Ishikawa (cell line): ENCODE measurements around the gene IL11RA.

Experiments
- CEBPB ChIP-seq: IDR thresholded peaks from 2 replicates; pipeline ENCODE4 v1.6.1; 2012
- CREB1 ChIP-seq: IDR thresholded peaks from 2 replicates; pipeline ENCODE4 v1.6.1; 2012; ENCODE audit warnings: low read depth
- EGR1 ChIP-seq: IDR thresholded peaks from 2 replicates; pipeline ENCODE4 v1.6.1; 2012
- EP300 ChIP-seq: IDR thresholded peaks from 2 replicates; pipeline ENCODE4 v1.6.1; 2012; ENCODE audit warnings: borderline replicate concordance
- FOXM1 ChIP-seq: IDR thresholded peaks from 2 replicates; pipeline ENCODE4 v1.6.1; 2012; ENCODE audit warnings: low read depth, borderline replicate concordance
- NFIC ChIP-seq: IDR thresholded peaks from 2 replicates; pipeline ENCODE4 v1.6.1; 2012
- RAD21 ChIP-seq: IDR thresholded peaks from 2 replicates; pipeline ENCODE4 v1.6.1; 2012; ENCODE audit warnings: low read depth
- REST ChIP-seq: IDR thresholded peaks from 2 replicates; pipeline ENCODE4 v1.6.1; 2012; ENCODE audit warnings: low read depth, mild to moderate bottlenecking
- TAF1 ChIP-seq: IDR thresholded peaks from 2 replicates; pipeline ENCODE4 v1.6.1; 2012; ENCODE audit warnings: low read depth, mild to moderate bottlenecking
- TCF12 ChIP-seq: IDR thresholded peaks from 2 replicates; pipeline ENCODE4 v1.6.1; 2012; ENCODE audit warnings: low read depth
- TEAD4 ChIP-seq: IDR thresholded peaks from 2 replicates; pipeline ENCODE4 v1.6.1; 2012
- USF1 ChIP-seq: IDR thresholded peaks from 2 replicates; pipeline ENCODE4 v1.6.1; 2012
- YY1 ChIP-seq: IDR thresholded peaks from 2 replicates; pipeline ENCODE4 v1.6.1; 2012; ENCODE audit warnings: low read depth
- ZBTB7A ChIP-seq: IDR thresholded peaks from 2 replicates; pipeline ENCODE4 v1.6.1; 2012; ENCODE audit warnings: low read depth
- TF ChIP-seq, protein P1 (sequence below): IDR thresholded peaks from 2 replicates; pipeline ENCODE4 v1.6.1; 2012

The IL11RA gene

GRCh38 chr9:34651876-34652601 lies at the start of gene IL11RA:
IL11RA (plus strand) TSS chr9:34652185; CDS start chr9:34655218, 3,033 bp downstream.
- no peak for TF ChIP-seq USF1
- 0 out of 2 replicates have a peak, but pooled peaks have one; percentile 56 for TF ChIP-seq EGR1
- no peak for TF ChIP-seq FOXM1
- TF ChIP-seq RAD21, result no peak
- no peak for TF ChIP-seq ZBTB7A
- TF ChIP-seq CREB1, result 0 out of 2 replicates have a peak, but pooled peaks have one; percentile 16
- TF ChIP-seq TAF1, result peak; percentile 71; the same call in 1 of the 2 replicates
- no peak for TF ChIP-seq CEBPB
- TF ChIP-seq REST, result no peak
- TF ChIP-seq TCF12, result no peak
- 0 out of 2 replicates have a peak, but pooled peaks have one; percentile 17 for TF ChIP-seq TEAD4
- TF ChIP-seq EP300, result no peak
- TF ChIP-seq, protein P1, sequence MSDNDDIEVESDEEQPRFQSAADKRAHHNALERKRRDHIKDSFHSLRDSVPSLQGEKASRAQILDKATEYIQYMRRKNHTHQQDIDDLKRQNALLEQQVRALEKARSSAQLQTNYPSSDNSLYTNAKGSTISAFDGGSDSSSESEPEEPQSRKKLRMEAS, result peak; percentile 50; the same call in 1 of the 2 replicates
- TF ChIP-seq NFIC, result peak; percentile 70
- no peak for TF ChIP-seq YY1

GRCh38 chr9:34603610-34604231 lies 48.3 kb upstream of the IL11RA start:
- TF ChIP-seq EP300 (no peak), RAD21 (peak; percentile 98)

GRCh38 chr9:34606190-34606589 lies 45.8 kb upstream of the IL11RA start:
- TF ChIP-seq CEBPB, result no peak
- TF ChIP-seq EP300, result no peak
- TF ChIP-seq TCF12, result no peak
- TF ChIP-seq USF1, result no peak
- TF ChIP-seq YY1, result no peak
- TF ChIP-seq TEAD4, result no peak
- no peak for TF ChIP-seq RAD21
- no peak for TF ChIP-seq EGR1

DNA sequence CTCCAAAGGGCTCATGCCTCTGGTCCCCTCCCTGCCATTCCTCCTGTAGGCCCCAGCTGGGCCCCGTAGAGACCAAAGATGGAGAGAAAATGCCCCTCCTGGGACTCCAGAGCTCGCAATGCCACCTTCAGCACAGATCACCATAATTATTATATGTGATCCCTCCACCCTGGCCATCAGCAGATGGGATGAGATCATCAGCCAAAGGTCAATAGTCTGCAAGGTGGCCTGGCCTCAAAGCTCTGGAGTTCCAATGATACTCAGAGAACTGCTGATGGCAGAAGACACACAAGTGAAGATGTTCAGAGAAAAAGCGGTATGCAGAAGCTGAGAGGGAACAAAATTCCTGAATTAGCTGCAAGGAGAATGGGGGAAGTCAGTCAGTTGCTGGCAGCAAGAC lies 45.1 kb upstream of the IL11RA start:
- no peak for TF ChIP-seq TCF12
- no peak for TF ChIP-seq USF1
- TF ChIP-seq CEBPB, result no peak
- no peak for TF ChIP-seq NFIC
- no peak for TF ChIP-seq EGR1
- TF ChIP-seq, protein P1, result no peak

- no peak for TF ChIP-seq NFIC
- no peak for TF ChIP-seq TEAD4
- no peak for TF ChIP-seq RAD21
These were observed 44.7 kb upstream of the IL11RA start for GRCh38 chr9:34607331-34607730.

- no peak for TF ChIP-seq TAF1
- no peak for TF ChIP-seq ZBTB7A
- TF ChIP-seq USF1, result no peak
- TF ChIP-seq YY1, result no peak
- no peak for TF ChIP-seq CREB1
- TF ChIP-seq TCF12, result no peak
- no peak for TF ChIP-seq NFIC
- no peak for TF ChIP-seq REST
- no peak for TF ChIP-seq TEAD4
- no peak for TF ChIP-seq RAD21
- no peak for TF ChIP-seq EGR1
- TF ChIP-seq EP300, result no peak
- TF ChIP-seq, protein P1, result no peak
- TF ChIP-seq CEBPB, result no peak
- no peak for TF ChIP-seq FOXM1
These were observed 41.4 kb upstream of the IL11RA start for GRCh38 chr9:34610434-34611206.
